ENCODE results near the gene SYNGAP1.

GRCh38 chr6:33454009-33454946, 34.4 kb downstream of the SYNGAP1 start, which contains the start of gene ZBTB9:
- TF ChIP-seq CTCF (conservative IDR thresholded peaks at IDR 0.05; ENCODE audit: low read depth, low read length) (no peak), EZH2phosphoT487 (IDR thresholded peaks at IDR 0.05; ENCODE audit: borderline replicate concordance, low read length) (no peak)
